Peyer's patch (tissue), 4 donors: ENCODE data around the gene TACC2.

Experiments used
- CTCF ChIP-seq, 6 experiments: fragments of 450-650 bp in 4 of 6; fragments of 200-600 bp in 2 of 6; sonication (generic) in 1 of 6; IDR thresholded peaks; one replicate each; pipeline ENCODE4 v1.5.1; 2017 to 2019; ENCODE audit warnings: antibody characterized with exemption in 6 of 6, mild to moderate bottlenecking in 3 of 6, moderate library complexity in 1 of 6
- POLR2A ChIP-seq, 2 donors: fragments of 450-650 bp; IDR thresholded peaks; one replicate each; pipeline ENCODE4 v1.5.1; 2017; ENCODE audit warnings: antibody characterized with exemption in 2 of 2, mild to moderate bottlenecking in 2 of 2, moderate library complexity in 2 of 2

DNA sequence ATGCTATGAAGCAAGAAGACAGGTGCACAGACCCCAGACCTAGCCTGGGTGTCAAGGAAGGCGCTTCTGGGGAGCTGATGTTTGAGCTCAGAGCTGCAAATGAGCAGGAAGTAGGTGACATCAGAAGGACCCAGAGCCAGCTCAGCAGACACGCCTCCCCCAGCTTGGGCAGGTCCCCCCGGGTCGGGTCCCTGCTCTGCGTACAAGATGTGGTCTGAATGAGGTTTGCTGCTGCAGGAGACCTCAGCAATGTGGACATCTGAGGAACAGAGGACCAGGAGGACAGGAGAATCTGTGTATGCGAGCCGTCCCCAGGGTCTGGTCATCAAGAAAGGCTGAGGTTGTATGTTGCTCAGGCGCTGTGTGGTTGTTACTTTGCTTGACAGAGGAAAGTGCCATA lies 51.8 kb downstream of the TACC2 start:
- no peak for TF ChIP-seq CTCF (IDR thresholded peaks at IDR 0.05)
- no peak for TF ChIP-seq POLR2A (IDR thresholded peaks at IDR 0.05)
